Raji (cell line): ENCODE results near the gene TRIM62.

Source experiments
- POLR2A ChIP-seq: IDR thresholded peaks from 2 replicates; pipeline ENCODE4 v1.6.1; 2011; ENCODE audit warnings: low read depth, low read length, control low read depth; ENCODE audit not compliant: insufficient read depth

Gene TRIM62

DNA sequence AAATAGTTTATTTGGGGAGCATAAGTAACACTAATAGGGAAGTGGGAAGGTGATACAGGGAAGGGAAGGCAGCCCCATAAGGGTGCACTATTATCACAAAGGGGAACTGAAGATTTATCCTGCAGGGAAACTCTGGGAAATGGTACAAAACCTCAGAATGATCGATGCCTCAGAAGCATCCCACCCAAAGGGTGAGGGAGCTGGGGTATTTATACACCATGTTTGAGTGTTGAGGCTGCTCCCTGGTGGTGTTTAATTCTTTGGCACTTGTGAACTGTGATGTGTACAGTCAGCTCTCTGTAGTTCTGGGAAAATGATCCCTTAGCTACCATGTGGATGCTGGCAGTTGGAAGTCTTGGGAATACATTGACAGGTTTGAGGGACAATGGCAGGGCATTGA is 5.1 kb upstream of the TRIM62 start:
- TF ChIP-seq POLR2A, result no peak

DNA sequence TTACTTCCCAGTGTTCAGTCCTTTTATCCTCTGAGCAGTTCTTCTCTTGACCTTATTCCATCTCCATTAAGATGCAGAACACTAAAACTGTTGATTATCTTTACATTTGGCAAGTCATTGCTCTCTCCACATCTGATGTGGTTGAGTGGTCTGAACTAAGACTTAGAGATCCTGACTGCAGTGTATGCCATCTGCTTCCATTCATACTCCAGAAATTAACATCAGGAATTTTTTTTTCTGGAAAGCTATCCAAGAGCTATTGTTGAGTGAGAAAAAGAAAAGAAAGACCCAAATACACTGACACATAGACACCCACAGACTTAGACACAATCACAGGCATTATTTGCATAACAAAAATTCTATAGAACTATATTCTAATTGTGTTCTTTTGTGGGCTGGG is 3.7 kb upstream of the TRIM62 start:
- no peak for TF ChIP-seq POLR2A

DNA sequence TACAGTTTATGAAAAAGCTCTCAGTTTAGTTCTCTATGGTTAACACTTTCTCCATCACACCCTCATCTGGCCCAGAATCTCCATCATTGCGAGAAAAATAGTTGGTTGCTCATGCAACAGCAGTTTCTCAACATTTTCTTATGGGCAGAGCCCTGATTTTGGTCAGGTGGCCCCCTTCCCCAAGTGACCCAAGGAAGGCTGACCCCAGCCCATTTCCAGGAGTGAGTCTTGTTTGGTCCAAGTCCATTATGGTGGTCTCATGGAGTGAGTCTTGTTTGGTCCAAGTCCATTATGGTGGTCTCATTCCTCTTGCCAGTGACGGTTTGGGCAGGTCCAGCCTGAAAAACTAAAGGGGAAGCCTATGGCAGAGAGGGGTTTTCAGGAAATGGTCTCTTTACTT is 1.5 kb upstream of the TRIM62 start:
- no peak for TF ChIP-seq POLR2A

DNA sequence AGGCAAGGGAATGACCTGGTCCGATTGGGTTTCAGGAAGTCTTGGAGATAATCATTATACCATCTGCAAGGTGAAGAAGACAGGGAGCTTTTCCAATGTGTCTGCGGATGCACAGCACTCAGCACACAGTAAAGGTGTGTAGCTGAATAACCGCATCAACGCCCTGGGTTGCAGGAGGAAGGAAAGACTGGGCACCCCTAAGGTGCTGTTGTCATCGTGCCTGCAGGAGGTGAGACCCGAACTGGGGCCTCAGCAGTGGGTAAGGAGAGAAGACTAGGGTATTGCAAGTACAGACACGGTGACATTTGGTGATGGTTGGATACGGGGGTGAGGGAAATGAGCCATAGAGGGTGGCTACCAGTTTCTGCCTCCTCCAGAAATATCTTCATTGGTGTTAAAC is 1.1 kb upstream of the TRIM62 start:
- no peak for TF ChIP-seq POLR2A

DNA sequence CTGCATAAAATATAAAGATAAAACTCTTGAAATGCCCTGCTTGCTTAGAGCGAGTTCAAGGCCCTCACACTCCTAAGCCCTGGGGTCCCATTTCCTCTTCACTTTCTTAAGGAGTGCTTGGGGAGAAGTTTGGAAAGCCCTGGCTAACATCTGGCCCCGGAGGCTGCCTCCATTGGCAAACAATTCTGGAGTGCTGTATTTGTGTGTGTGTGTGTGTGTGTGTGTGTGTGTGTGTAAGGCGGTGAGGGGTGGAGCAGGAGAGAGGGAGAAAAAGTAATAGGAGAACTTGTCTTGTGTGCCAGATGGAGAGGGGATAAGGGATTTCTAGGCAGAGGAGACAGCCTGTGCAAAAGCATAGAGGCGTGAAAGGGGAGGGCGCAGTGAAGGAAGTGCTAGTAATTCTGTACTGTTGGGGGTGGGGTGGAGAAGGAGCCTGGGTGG is 578 bp upstream of the TRIM62 start:
- no peak for TF ChIP-seq POLR2A

DNA sequence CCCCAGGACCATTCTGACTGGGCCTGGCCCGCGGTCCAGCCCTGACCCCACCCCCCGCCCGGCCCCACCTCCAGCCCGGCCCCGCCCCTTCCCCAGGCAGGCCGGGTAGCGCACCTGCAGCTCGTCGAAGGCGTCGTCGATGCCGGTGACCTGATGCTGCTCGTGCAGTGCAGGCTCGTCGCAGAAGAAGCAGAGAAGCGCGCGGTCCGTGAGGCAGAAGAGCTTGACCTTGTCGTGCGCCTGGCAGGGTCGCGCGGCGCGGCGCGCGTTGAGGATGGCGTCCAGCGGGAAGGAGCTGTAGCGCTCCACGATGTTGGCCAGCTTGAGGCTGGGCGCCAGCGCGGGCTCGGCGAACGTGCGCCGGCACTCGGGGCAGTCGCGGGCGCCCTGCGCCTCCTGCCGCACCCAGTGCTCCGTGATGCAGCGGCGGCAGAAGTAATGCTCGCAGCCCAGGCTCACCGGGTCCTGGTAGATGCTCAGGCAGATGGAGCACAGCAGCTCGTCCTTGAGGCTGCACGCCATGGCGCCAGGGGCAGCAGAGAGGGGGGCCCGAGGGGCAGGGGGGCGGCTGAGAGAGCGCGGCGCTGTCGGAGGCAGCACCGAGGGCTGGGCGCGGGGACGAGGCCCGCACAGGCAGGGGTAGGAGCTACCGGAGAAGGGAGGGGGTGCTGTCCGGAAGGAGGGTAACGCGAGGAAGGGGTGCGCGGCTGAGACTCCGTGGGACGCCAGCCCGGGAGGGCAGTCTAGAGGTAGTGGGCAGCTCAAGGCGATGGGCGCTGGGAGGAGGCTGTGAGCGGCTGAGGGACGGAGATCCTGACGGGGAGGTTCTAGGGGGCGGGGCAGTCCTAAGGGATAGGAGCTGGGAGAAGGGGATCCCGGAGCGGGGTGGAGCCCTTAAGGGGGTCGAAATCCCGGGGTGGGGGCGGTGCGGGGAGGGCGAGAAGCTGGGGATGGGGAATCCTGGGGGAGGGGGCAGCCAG is 642 bp downstream of the TRIM62 start:
- TF ChIP-seq POLR2A, result peak; percentile 82

DNA sequence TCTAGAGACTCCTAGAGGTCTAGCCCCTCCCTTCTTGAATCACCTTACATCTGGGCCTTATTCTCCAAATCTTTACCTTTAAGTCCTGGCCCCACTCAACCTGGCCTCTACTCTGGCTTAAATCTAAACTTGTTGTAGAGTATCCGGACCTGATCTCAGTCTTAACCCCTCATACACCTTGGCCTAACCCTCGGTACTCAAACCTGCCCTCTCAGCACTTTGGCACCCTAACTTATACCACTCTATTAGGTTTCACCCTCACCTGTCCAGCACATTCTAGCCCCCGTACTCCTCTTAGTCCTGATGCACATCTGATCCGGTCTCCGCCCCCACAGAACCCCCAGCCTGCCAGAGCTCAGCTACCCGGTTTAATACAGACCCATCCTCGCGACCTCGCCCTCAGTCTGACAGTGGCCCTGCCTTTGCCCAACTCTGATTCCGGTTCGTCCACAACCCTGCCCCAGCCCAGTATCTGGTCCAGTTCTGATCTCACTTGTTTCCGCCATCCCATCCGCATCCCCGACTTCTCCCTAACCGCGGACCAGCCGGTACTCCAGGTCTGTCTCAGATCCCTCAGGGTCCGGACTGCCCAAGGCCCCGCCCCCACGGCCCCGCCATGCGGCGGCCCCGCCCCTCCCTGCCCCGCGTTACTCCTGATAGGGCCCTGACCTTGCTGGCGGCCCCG is 1.5 kb downstream of the TRIM62 start:
- no peak for TF ChIP-seq POLR2A

DNA sequence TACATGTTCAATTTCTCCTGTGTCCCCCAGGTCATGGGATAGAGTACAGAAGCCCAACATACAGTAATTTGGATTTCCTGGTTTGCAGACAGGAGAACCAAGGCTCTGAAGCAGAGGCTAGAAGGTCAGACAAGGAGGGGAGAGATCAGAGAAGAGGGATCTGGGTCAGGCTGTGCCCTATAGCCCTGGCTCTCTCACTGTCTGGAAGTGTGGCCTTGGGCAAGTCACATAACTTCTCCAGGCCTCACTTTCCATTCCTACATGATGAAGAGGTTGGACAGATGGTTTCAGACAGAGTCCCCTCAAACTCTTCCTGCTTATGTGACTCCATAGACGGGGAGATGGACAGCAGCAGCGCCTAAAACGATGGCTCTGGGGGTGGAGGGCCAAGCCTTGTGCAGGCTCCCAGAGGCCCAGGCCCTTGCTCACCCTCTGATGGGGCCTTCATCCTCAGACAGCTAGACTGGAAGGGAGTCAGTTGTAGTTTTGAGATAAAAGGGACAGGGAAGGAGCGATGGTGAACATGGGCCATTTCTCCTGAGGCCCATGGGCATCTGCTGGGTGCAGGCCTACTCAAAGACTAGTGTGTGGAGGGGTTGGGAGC is 2.9 kb downstream of the TRIM62 start:
- TF ChIP-seq POLR2A, result no peak

DNA sequence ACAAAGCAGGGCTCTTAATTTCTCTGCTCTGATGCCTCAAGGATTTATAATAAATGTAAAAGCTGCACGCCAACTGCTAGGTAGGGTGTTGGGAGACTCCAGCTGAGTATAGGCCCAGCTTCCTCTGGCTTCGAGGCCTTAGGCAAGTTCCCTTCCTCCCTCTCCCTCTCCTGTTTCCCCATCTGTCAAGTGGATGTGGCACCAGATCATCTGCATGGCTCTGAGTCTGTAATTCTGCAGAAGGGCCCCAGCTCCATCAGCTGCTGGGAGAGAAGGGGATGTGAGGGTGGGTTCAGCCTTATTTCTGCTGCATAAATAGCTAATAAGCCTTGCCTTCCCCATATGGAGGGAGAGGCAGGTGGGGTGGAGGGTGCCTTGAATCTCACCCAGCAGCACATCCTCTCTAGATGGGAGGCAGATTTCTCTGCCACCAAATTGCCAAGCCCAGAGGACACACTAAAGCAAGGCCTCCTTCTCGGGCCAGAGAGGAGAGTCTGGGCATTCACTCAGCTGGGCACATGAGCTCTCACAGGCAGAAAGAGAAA is 3.8 kb downstream of the TRIM62 start:
- TF ChIP-seq POLR2A, result no peak

DNA sequence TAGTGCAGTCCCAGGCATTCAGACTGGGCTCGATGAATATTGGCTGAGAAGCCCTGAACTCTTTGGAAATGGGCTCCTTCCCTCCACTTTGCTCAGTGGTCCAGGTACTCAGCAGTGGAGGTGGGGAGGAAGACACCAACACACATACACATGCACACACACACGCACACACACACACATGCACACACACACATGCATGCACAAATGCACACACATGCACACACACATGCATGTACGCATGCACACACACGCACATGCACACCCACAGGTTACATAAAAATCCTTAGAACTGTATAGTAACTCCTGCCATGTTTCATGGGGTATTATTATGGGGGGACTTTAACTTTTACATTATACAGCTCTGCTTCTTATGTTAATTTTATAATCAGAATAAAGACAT is 5.0 kb downstream of the TRIM62 start:
- no peak for TF ChIP-seq POLR2A

DNA sequence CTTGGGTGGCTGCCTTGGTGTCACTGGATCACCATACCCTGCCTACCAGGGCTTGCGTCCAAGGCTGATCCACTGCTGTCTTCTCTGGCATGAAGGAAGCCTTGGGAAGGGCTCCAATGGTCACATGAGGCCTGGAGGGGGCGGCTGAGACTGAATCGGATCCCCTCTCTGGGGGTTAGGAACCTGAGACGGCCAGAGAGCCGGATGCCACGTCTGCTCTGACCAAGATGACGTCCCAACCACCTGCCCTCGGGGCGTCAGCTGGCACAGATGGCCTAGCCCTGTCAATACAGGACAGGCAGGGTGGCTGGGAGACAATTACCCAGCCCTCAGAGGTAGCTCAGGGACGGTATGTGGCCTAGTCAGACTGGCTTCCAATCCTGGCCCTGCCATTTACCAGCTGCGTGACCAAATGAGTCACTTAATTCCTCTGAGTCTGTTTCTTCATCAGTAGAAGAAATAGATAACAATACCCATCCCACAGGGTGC is 5.4 kb downstream of the TRIM62 start:
- no peak for TF ChIP-seq POLR2A

DNA sequence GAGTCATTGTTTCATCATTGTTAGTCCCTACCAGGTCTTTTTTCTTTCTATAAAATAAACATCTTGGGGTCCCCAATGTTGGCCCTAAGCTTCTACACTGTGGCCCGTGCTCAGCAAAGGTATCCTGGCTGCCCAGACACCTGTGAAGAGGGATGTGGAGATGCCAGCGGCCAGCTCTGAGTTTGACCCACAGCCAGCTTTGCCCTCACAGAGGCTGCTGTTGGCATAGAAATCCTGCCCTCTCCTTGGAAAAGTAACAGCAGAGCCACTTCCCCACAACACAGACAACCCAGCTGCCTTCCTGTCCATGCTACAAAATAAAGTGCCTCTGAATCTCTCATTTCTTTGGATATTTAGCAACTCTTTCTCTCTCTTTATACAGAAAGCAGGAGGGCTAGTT is 6.0 kb downstream of the TRIM62 start:
- TF ChIP-seq POLR2A, result no peak

DNA sequence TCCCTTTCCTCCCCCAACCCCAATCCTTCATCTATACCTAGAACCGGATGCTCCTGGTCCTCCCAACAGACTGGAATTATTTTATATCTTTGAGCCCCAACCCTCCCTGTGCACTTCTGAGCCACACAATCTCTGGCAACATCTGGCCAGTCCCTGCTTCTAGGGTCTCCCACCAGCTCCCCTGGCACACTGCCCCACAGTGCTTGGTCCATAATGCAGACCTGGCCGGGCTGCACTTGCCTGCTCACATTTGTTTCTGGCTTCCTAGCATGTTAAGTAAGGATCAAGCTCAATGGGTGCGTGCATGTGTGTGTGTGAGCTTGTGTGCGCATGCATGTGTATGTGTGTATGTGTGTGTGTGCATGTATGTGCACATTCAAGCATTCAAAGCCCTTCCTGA is 8.8 kb downstream of the TRIM62 start:
- TF ChIP-seq POLR2A, result no peak

DNA sequence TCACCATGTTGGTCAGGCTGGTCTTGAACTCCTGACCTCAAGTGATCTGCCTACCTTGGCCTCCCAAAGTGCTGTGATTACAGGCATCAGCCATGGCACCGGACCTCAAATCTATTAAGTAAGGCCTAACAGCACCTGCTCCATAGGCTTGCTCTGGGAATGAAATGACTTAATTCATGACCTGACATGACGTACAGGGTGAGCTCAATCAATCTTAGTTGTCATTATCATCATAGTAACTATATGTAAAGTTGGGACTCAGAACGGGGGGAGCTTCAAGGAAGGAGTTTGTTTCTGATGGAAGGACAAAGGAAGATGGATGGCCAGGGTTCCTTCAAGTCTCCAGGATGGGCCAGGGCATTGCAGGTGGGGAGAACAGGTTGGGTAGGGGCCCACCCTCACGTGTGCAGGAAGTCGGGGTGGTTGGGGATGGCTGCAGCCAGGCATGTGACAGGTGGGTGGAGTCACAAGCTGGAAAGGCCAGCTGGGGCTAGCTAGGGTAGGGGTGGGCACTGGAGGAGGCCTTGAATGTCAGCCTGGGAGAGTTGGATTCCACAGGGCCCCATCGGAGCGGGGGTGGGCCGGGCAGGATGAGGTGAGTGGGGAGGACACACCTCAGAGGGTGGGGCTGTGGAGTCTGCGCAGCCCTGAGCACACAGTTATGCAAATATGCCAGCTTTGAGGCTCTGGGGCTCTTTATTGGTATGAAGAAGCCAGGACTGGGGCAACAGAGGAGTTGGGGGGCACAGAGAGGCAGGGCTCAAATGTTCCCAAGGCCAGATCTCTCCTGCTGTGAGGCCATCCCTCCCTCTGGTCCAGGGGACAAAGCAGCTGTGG is 9.6 kb downstream of the TRIM62 start:
- no peak for TF ChIP-seq POLR2A
